HepG2 (cell line): ENCODE measurements around the gene SDHAF3. TPM values are rescaled to one million over a fixed set of nuclear protein-coding genes. Genes with fewer than 3 reads are reported as not detected.

ENCODE experiments used
- CCAR2 ChIP-seq: fragments of 200-400 bp; formaldehyde crosslinking; optimal IDR thresholded peaks from 2 replicates; pipeline ENCODE3; 2018; ENCODE audit warnings: low read depth, mild to moderate bottlenecking, low read length, moderate library complexity
- HINFP ChIP-seq: sonication (generic); formaldehyde crosslinking; IDR thresholded peaks from 2 replicates; pipeline ENCODE4 v1.4.0; 2020; ENCODE audit warnings: low read depth, mild to moderate bottlenecking, missing genetic modification reagents
- KLF9 ChIP-seq: IDR thresholded peaks from 2 replicates; pipeline ENCODE4 v1.6.1; 2016; ENCODE audit warnings: low read depth
- MAF1 ChIP-seq: sonication (generic); formaldehyde crosslinking; IDR thresholded peaks from 2 replicates; pipeline ENCODE4 v1.5.0; 2020; ENCODE audit warnings: missing genetic modification reagents, borderline replicate concordance
- PITX1 ChIP-seq: sonication (generic); formaldehyde crosslinking; IDR thresholded peaks from 2 replicates; pipeline ENCODE4 v1.5.1; 2020; ENCODE audit warnings: mild to moderate bottlenecking, missing genetic modification reagents
- REST ChIP-seq, 2 experiments: IDR thresholded peaks; 2 replicates each; pipeline ENCODE4 v1.6.1; 2011 to 2012; ENCODE audit warnings: low read length in 2 of 2, borderline replicate concordance in 1 of 2, low read depth in 1 of 2, mild to moderate bottlenecking in 1 of 2, moderate library complexity in 1 of 2
- RNF219 ChIP-seq: sonication (generic); formaldehyde crosslinking; IDR thresholded peaks from 2 replicates; pipeline ENCODE4 v1.5.0; 2020; ENCODE audit warnings: mild to moderate bottlenecking, missing genetic modification reagents
- TAF1 ChIP-seq: sonication (generic); formaldehyde crosslinking; IDR thresholded peaks from 2 replicates; pipeline ENCODE4 v1.4.0; 2020; ENCODE audit warnings: missing genetic modification reagents
- TAF15 ChIP-seq: fragments of 200-400 bp; formaldehyde crosslinking; IDR thresholded peaks from one replicate; pipeline ENCODE4 v1.6.1; 2018; ENCODE audit warnings: mild to moderate bottlenecking, low read depth, low read length; ENCODE audit not compliant: poor library complexity, severe bottlenecking
- TARDBP ChIP-seq: sonication (generic); formaldehyde crosslinking; IDR thresholded peaks from 2 replicates; pipeline ENCODE4 v1.8.0; 2022; ENCODE audit warnings: mild to moderate bottlenecking, missing genetic modification reagents
- TMF1 ChIP-seq: sonication (generic); formaldehyde crosslinking; IDR thresholded peaks from 2 replicates; pipeline ENCODE4 v1.8.1; 2022; ENCODE audit warnings: low read depth, missing genetic modification reagents
- ZNF253 ChIP-seq: sonication (generic); formaldehyde crosslinking; IDR thresholded peaks from 2 replicates; pipeline ENCODE4 v1.8.0; 2022; ENCODE audit warnings: mild to moderate bottlenecking, missing genetic modification reagents, borderline replicate concordance
- ZNF3 ChIP-seq: IDR thresholded peaks from 2 replicates; pipeline ENCODE4 v1.7.0; 2017; ENCODE audit warnings: inconsistent platforms
- ZNF34 ChIP-seq: sonication (generic); formaldehyde crosslinking; IDR thresholded peaks from 2 replicates; pipeline ENCODE4 v1.4.0; 2020; ENCODE audit warnings: mild to moderate bottlenecking, missing genetic modification reagents, borderline replicate concordance
- ZNF414 ChIP-seq: sonication (generic); formaldehyde crosslinking; IDR thresholded peaks from 2 replicates; pipeline ENCODE4 v1.5.0; 2020; ENCODE audit warnings: missing genetic modification reagents
- ZNF605 ChIP-seq: sonication (generic); formaldehyde crosslinking; IDR thresholded peaks from 2 replicates; pipeline ENCODE4 v1.8.0; 2022; ENCODE audit warnings: mild to moderate bottlenecking, missing genetic modification reagents
- ZNF878 ChIP-seq: sonication (generic); formaldehyde crosslinking; IDR thresholded peaks from 2 replicates; pipeline ENCODE4 v1.8.1; 2023; ENCODE audit warnings: mild to moderate bottlenecking, missing genetic modification reagents, moderate library complexity
- polyA plus RNA-seq, 8 experiments: library from polyadenylated mRNA; depleted of rRNA in 3 of 8; stranded (reverse) in 7 of 8; unstranded in 1 of 8; fragments of >200 nt; fragmentation: Illumina TruSeq in 4 of 8; extraction: Trizol in 4 of 8; gene quantifications; 2 replicates each; pipeline versions ENCODE4 v1.2.1 to v1.2.3, GENCODE V29; 2011 to 2016; ENCODE audit warnings: low read depth in 4 of 8, missing spikeins in 1 of 8, mixed read lengths in 1 of 8; ENCODE audit not compliant: insufficient read depth in 1 of 8
- total RNA-seq, 5 experiments: library from RNA; depleted of rRNA; stranded (reverse); fragments of >200 nt; fragmentation: Illumina TruSeq; extraction: Trizol; gene quantifications; 2 replicates each; pipeline ENCODE4 v1.2.3, GENCODE V29; 2016; ENCODE audit warnings: low read depth in 1 of 5
- TF ChIP-seq, protein P1 (sequence below): IDR thresholded peaks from 2 replicates; pipeline ENCODE4 v1.6.1; 2016; ENCODE audit warnings: mild to moderate bottlenecking

SDHAF3 gene
- total and polyA plus RNA-seq, 2 of the 13 experiments (the other 11 are each of a cell fraction or from before 2014, with no cell fraction given) = 15.2 to 32.6 TPM

- TF ChIP-seq RNF219 (CRISPR knock-in tag) (peak; percentile 40; the same call in 1 of the 2 replicates), ZNF878 (CRISPR knock-in tag) (peak; percentile 77), REST (IDR thresholded peaks at IDR 0.05; ENCODE audit: borderline replicate concordance in 1 of 2, low read depth in 1 of 2, low read length in 2 of 2) (no peak; a peak in 1 of 4 replicates), TAF1 (peak; percentile 82; the same call in 1 of the 2 replicates), TMF1 (CRISPR knock-in tag) (peak; percentile 85; the same call in 1 of the 2 replicates), PITX1 (peak; percentile 74; the same call in 1 of the 2 replicates), ZNF414 (CRISPR knock-in tag) (peak; percentile 88; the same call in 1 of the 2 replicates), HINFP (CRISPR knock-in tag) (peak; percentile 92), ZNF3 (CRISPR knock-in tag) (no peak; the same call in 1 of the 2 replicates), CCAR2 (no peak), ZNF605 (peak; percentile 94), KLF9 (CRISPR knock-in tag) (0 out of 2 replicates have a peak, but pooled peaks have one; percentile 66), MAF1 (CRISPR knock-in tag) (no peak), TARDBP (CRISPR knock-in tag) (peak; percentile 95), TAF15 (no peak), ZNF34 (CRISPR knock-in tag) (0 out of 2 replicates have a peak, but pooled peaks have one; percentile 90), ZNF253 (CRISPR knock-in tag) (no peak)
- TF ChIP-seq, protein P1, sequence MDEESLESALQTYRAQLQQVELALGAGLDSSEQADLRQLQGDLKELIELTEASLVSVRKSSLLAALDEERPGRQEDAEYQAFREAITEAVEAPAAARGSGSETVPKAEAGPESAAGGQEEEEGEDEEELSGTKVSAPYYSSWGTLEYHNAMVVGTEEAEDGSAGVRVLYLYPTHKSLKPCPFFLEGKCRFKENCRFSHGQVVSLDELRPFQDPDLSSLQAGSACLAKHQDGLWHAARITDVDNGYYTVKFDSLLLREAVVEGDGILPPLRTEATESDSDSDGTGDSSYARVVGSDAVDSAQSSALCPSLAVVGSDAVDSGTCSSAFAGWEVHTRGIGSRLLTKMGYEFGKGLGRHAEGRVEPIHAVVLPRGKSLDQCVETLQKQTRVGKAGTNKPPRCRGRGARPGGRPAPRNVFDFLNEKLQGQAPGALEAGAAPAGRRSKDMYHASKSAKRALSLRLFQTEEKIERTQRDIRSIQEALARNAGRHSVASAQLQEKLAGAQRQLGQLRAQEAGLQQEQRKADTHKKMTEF (CRISPR knock-in tag) = peak; percentile 96
Observed at GRCh38 chr7:97117372-97118188, at the start of gene SDHAF3 (continued).
